OCI-LY7 (cell line): ENCODE measurements around the gene ACER3. TPM values are rescaled to one million over a fixed set of nuclear protein-coding genes. Genes with fewer than 3 reads are reported as not detected.

Source experiments
- BruUV-seq: library from RNA; stranded (reverse); fragments of 400-500 nt; replicated peaks from 2 replicates; lab custom pipeline; 2021; lab: Mats Ljungman, UMichigan
- CTCF ChIA-PET: fragments of 300-600 bp; sonication (Branson Sonifier 250); formaldehyde crosslinking; loops from one replicate; lab custom pipeline; 2022; ENCODE audit warnings: antibody characterized with exemption; ENCODE audit not compliant: unreplicated experiment; lab: Charles Lee
- POLR2A ChIA-PET: fragments of 300-600 bp; sonication (Branson Sonifier 250); formaldehyde crosslinking; loops from one replicate; lab custom pipeline; 2022; ENCODE audit warnings: antibody characterized with exemption; lab: Charles Lee
- DNase-seq: peaks from one replicate; pipeline ENCODE4 v3.0.0-alpha.2; 2015; ENCODE audit warnings: low spot score
- H2AFZ ChIP-seq: fragments of 200-600 bp; sonication (generic), shearing (Covaris generic); 2 replicates; pipeline ENCODE4 v1.6.1; 2014; ENCODE audit warnings: mild to moderate bottlenecking, antibody characterized with exemption, low read length, moderate library complexity
- H3K27ac ChIP-seq: fragments of 200-600 bp; sonication (generic); 2 replicates; pipeline ENCODE4 v1.5.1; 2014; ENCODE audit warnings: mixed run types, low read depth, mild to moderate bottlenecking, moderate library complexity, low read length, inconsistent platforms; ENCODE audit not compliant: poor library complexity, severe bottlenecking
- H3K36me3 ChIP-seq: fragments of 200-600 bp; sonication (generic); 2 replicates; pipeline ENCODE4 v1.6.1; 2014; ENCODE audit warnings: mild to moderate bottlenecking, antibody characterized with exemption, low read length, moderate library complexity, mixed read lengths; ENCODE audit not compliant: insufficient read depth
- H3K4me1 ChIP-seq: fragments of 200-600 bp; sonication (generic); 2 replicates; pipeline ENCODE4 v1.5.1; 2014; ENCODE audit warnings: mild to moderate bottlenecking, low read length; ENCODE audit not compliant: insufficient read depth, poor library complexity, severe bottlenecking
- H3K4me2 ChIP-seq: fragments of 200-600 bp; sonication (generic); 2 replicates; pipeline ENCODE4 v1.6.1; 2014; ENCODE audit warnings: mild to moderate bottlenecking, low read length
- H3K4me3 ChIP-seq: fragments of 200-600 bp; sonication (generic); 2 replicates; pipeline ENCODE4 v1.5.1; 2014; ENCODE audit warnings: mild to moderate bottlenecking, low read depth, low read length; ENCODE audit not compliant: poor library complexity, severe bottlenecking
- H3K79me2 ChIP-seq: fragments of 200-600 bp; sonication (generic); 2 replicates; pipeline ENCODE4 v1.6.1; 2016; ENCODE audit warnings: low read depth, mild to moderate bottlenecking, low read length, moderate library complexity, mixed read lengths; ENCODE audit not compliant: insufficient read depth
- H3K9me2 ChIP-seq: fragments of 200-600 bp; sonication (generic); 2 replicates; pipeline ENCODE4 v1.6.1; 2016; ENCODE audit warnings: mild to moderate bottlenecking, low read length, mixed read lengths; ENCODE audit not compliant: insufficient read depth
- H3K9me3 ChIP-seq: fragments of 200-600 bp; sonication (generic); 2 replicates; pipeline ENCODE4 v1.6.1; 2014; ENCODE audit warnings: mild to moderate bottlenecking, mixed run types, low read length, mixed read lengths
- H4K20me1 ChIP-seq: fragments of 200-600 bp; sonication (generic); 2 replicates; pipeline ENCODE4 v1.6.1; 2014; ENCODE audit warnings: mild to moderate bottlenecking, antibody characterized with exemption, low read length, moderate library complexity, mixed read lengths; ENCODE audit not compliant: insufficient read depth
- CTCF ChIP-seq: fragments of 200-600 bp; sonication (generic); conservative IDR thresholded peaks from 2 replicates; pipeline ENCODE4 v1.5.1; 2014; ENCODE audit warnings: mild to moderate bottlenecking, antibody characterized with exemption, low read length, moderate library complexity, mixed read lengths
- EZH2phosphoT487 ChIP-seq: fragments of 200-600 bp; sonication (generic); IDR thresholded peaks from 2 replicates; pipeline ENCODE4 v1.6.1; 2018; ENCODE audit warnings: low read depth, borderline replicate concordance, mild to moderate bottlenecking, mixed run types, antibody characterized with exemption, low read length, moderate library complexity, mixed read lengths
- intact Hi-C: fragments of 100-400 bp; cut with micrococcal nuclease; formaldehyde crosslinking; loops from one replicate; pipeline ENCODE4 v1.10.0; 2022; ENCODE audit not compliant: unreplicated experiment
- total RNA-seq, 2 experiments: library from RNA; depleted of rRNA in 1 of 2; stranded (reverse); fragments of >200 nt in 1 of 2; shearing (Covaris generic) in 1 of 2; gene quantifications; 2 replicates each; pipeline ENCODE4 v1.2.3, GENCODE V29; 2014 to 2022

ACER3 gene
- total RNA-seq, 2 experiments from 2014 or later = 3.0 to 12.2 TPM

GRCh38 chr11:77063407-77063806 is 202.7 kb downstream of the ACER3 start:
- Histone ChIP-seq H3K4me3 (no peak overlapping the region), H3K4me1 (peaks cover 9% of the 10 kb centered on the region), H4K20me1 (no peaks in the 10 kb centered on the region), H3K4me2 (no peak overlapping the region), H3K9me3 (no peaks in the 10 kb centered on the region), H3K36me3 (no peaks in the 10 kb centered on the region), H3K27ac (no peak overlapping the region), H3K79me2 (no peaks in the 10 kb centered on the region), H2AFZ (no peak overlapping the region), H3K9me2 (no peaks in the 10 kb centered on the region)
- TF ChIP-seq CTCF (no peak), EZH2phosphoT487 (no peak)
- ChIA-PET CTCF (no interaction called here), POLR2A (no interaction called here)
- intact Hi-C loops = no loop called here
- no TSS peak for BruUV-seq
- DNase-seq = no peak

- intact Hi-C loops = no loop called here
- BruUV-seq = no TSS peak
- Histone ChIP-seq H3K9me3 (no peaks in the 10 kb centered on the region), H3K27ac (no peak overlapping the region), H4K20me1 (no peaks in the 10 kb centered on the region), H3K79me2 (no peaks in the 10 kb centered on the region), H3K4me2 (no peak overlapping the region), H3K4me1 (peaks cover 9% of the 10 kb centered on the region), H3K36me3 (no peaks in the 10 kb centered on the region), H3K9me2 (no peaks in the 10 kb centered on the region), H2AFZ (no peak overlapping the region), H3K4me3 (no peak overlapping the region)
- POLR2A ChIA-PET = no interaction called here
- no peak for TF ChIP-seq EZH2phosphoT487
- no peak for TF ChIP-seq CTCF
- no peak for DNase-seq
- CTCF ChIA-PET = no interaction called here
Observed at GRCh38 chr11:77063861-77064260, 203.1 kb downstream of the ACER3 start.

- no peak overlapping the region for H3K4me3 ChIP-seq
- POLR2A ChIA-PET = no interaction called here
- BruUV-seq = no TSS peak
- H3K9me3 ChIP-seq = no peaks in the 10 kb centered on the region
- H3K79me2 ChIP-seq = no peaks in the 10 kb centered on the region
- no peaks in the 10 kb centered on the region for H3K9me2 ChIP-seq
- H4K20me1 ChIP-seq = no peaks in the 10 kb centered on the region
- intact Hi-C loops = no loop called here
- peaks cover 9% of the 10 kb centered on the region for H3K4me1 ChIP-seq
- no peak for TF ChIP-seq CTCF
- no peak for TF ChIP-seq EZH2phosphoT487
- no peak overlapping the region for H2AFZ ChIP-seq
- no peak overlapping the region for H3K4me2 ChIP-seq
- CTCF ChIA-PET = no interaction called here
- H3K36me3 ChIP-seq = no peaks in the 10 kb centered on the region
- H3K27ac ChIP-seq = no peak overlapping the region
- no peak for DNase-seq
Observed at GRCh38 chr11:77064648-77065217, 204.0 kb downstream of the ACER3 start.
